ENCODE measurements around the gene ARAF.

Gene ARAF

GRCh38 chrX:47572773-47573340 lies 11.9 kb downstream of the ARAF start:
- no peak overlapping the region for H3K4me3 ChIP-seq (ENCODE audit: low read depth, low read length)
- DNase-seq (ENCODE audit: low read depth) = no peak
- no peak for TF ChIP-seq CTCF (IDR thresholded peaks at IDR 0.05; ENCODE audit: low read depth, low read length, missing control alignments)
- in situ Hi-C loops (cut with HindIII; ENCODE audit: low sequenced_read_pairs) = no loop called here

- TF ChIP-seq CTCF (IDR thresholded peaks at IDR 0.05; ENCODE audit: low read depth, low read length, missing control alignments) = no peak
- H3K4me3 ChIP-seq (ENCODE audit: low read depth, low read length) = no peak overlapping the region
- in situ Hi-C loops (cut with HindIII; ENCODE audit: low sequenced_read_pairs) = no loop called here
- no peak for DNase-seq (ENCODE audit: low read depth)
These were observed 12.5 kb downstream of the ARAF start for GRCh38 chrX:47573341-47574075.

GRCh38 chrX:47574076-47574546 lies 13.1 kb downstream of the ARAF start:
- TF ChIP-seq CTCF (IDR thresholded peaks at IDR 0.05; ENCODE audit: low read depth, low read length, missing control alignments) = no peak
- DNase-seq (ENCODE audit: low read depth) = no peak
- H3K4me3 ChIP-seq (ENCODE audit: low read depth, low read length) = no peak overlapping the region
- in situ Hi-C loops (cut with HindIII; ENCODE audit: low sequenced_read_pairs) = no loop called here

GRCh38 chrX:47574547-47575301 lies 13.7 kb downstream of the ARAF start:
- H3K4me3 ChIP-seq (ENCODE audit: low read depth, low read length) = no peak overlapping the region
- in situ Hi-C loops (cut with HindIII; ENCODE audit: low sequenced_read_pairs) = no loop called here
- no peak for TF ChIP-seq CTCF (IDR thresholded peaks at IDR 0.05; ENCODE audit: low read depth, low read length, missing control alignments)
- DNase-seq (ENCODE audit: low read depth) = no peak

GRCh38 chrX:47576021-47576898 lies 15.3 kb downstream of the ARAF start:
- in situ Hi-C loops (cut with HindIII; ENCODE audit: low sequenced_read_pairs) = no loop called here
- no peak overlapping the region for H3K4me3 ChIP-seq (ENCODE audit: low read depth, low read length)
- TF ChIP-seq CTCF (IDR thresholded peaks at IDR 0.05; ENCODE audit: low read depth, low read length, missing control alignments) = no peak
- no peak for DNase-seq (ENCODE audit: low read depth)

GRCh38 chrX:47577424-47577823 lies 16.4 kb downstream of the ARAF start:
- TF ChIP-seq CTCF (IDR thresholded peaks at IDR 0.05; ENCODE audit: low read depth, low read length, missing control alignments) = no peak
- in situ Hi-C loops (cut with HindIII; ENCODE audit: low sequenced_read_pairs) = no loop called here
- H3K4me3 ChIP-seq (ENCODE audit: low read depth, low read length) = no peak overlapping the region
- no peak for DNase-seq (ENCODE audit: low read depth)

Data from astrocyte of the cerebellum (primary cell).